H54 (cell line): ENCODE data around the gene LIMS2.

Experiments
- DNase-seq: peaks from one replicate; pipeline ENCODE4 v3.0.0; 2011; ENCODE audit warnings: low spot score, mixed read lengths; ENCODE audit not compliant: insufficient read length
- FAIRE-seq: peaks from 3 replicates; lab custom pipeline; 2011; peaks lifted over from hg19 to GRCh38; lab: Jason Lieb, UNC
- POLR2A ChIP-seq: IDR thresholded peaks from 2 replicates; pipeline ENCODE4 v1.6.1; 2011; ENCODE audit warnings: low read depth, mild to moderate bottlenecking, low read length

The LIMS2 gene

GRCh38 chr2:127653421-127654083 is 21.8 kb downstream of the LIMS2 start:
- no peak for FAIRE-seq
- TF ChIP-seq POLR2A: no peak
- no peak for DNase-seq

- no peak for TF ChIP-seq POLR2A
- FAIRE-seq (no peak), DNase-seq (no peak)
These were observed 22.5 kb downstream of the LIMS2 start for GRCh38 chr2:127652786-127653357.

- FAIRE-seq (no peak), DNase-seq (no peak)
- TF ChIP-seq POLR2A: no peak
These were observed 23.3 kb downstream of the LIMS2 start for GRCh38 chr2:127651971-127652550.

GRCh38 chr2:127651381-127651809 is 23.9 kb downstream of the LIMS2 start:
- DNase-seq: no peak
- no peak for FAIRE-seq
- TF ChIP-seq POLR2A: no peak

- FAIRE-seq (no peak), DNase-seq (no peak)
- TF ChIP-seq POLR2A: no peak
These were observed 24.4 kb downstream of the LIMS2 start for GRCh38 chr2:127650785-127651380.

- no peak for TF ChIP-seq POLR2A
- DNase-seq (no peak), FAIRE-seq (no peak)
These were observed 25.1 kb downstream of the LIMS2 start for GRCh38 chr2:127650041-127650784.

GRCh38 chr2:127649684-127650040 is 25.7 kb downstream of the LIMS2 start:
- DNase-seq: peak; percentile 80
- FAIRE-seq: no peak
- TF ChIP-seq POLR2A: no peak

- TF ChIP-seq POLR2A: no peak
- FAIRE-seq (no peak), DNase-seq (no peak)
These were observed 26.2 kb downstream of the LIMS2 start for GRCh38 chr2:127649100-127649611.

GRCh38 chr2:127648321-127648720 is 27.0 kb downstream of the LIMS2 start:
- DNase-seq (no peak), FAIRE-seq (no peak)
- no peak for TF ChIP-seq POLR2A

- no peak for TF ChIP-seq POLR2A
- peak; percentile 66 for DNase-seq
- no peak for FAIRE-seq
These were observed 27.8 kb downstream of the LIMS2 start for GRCh38 chr2:127647242-127648190.

- no peak for TF ChIP-seq POLR2A
- FAIRE-seq: no peak
- DNase-seq: no peak
These were observed 28.7 kb downstream of the LIMS2 start for GRCh38 chr2:127646487-127647241.

GRCh38 chr2:127645395-127646291 is 29.7 kb downstream of the LIMS2 start, which contains the start of gene GPR17:
GPR17 (plus strand) TSS chr2:127646153; CDS start chr2:127650736, 4,583 bp downstream.
- FAIRE-seq: no peak
- no peak for TF ChIP-seq POLR2A
- DNase-seq: no peak
